H1 (cell line): ENCODE data around the gene HS6ST3. TPM values are rescaled to one million over a fixed set of nuclear protein-coding genes. Genes with fewer than 3 reads are reported as not detected.

Experiments used
- CTCF ChIA-PET: fragments of 300-600 bp; sonication (Branson Sonifier 250); formaldehyde crosslinking; loops from one replicate; lab custom pipeline; 2021; ENCODE audit not compliant: partially characterized antibody; lab: Charles Lee
- POLR2A ChIA-PET: fragments of 300-600 bp; sonication (Branson Sonifier 250); formaldehyde crosslinking; loops from one replicate; lab custom pipeline; 2021; ENCODE audit warnings: inconsistent platforms; ENCODE audit not compliant: partially characterized antibody; lab: Charles Lee
- DNase-seq, 2 experiments: peaks; one replicate each; pipeline versions ENCODE4 v3.0.0 to v3.0.0-alpha.2; 2010 to 2022; ENCODE audit warnings: low spot score in 2 of 2, low read depth in 1 of 2, mixed read lengths in 1 of 2
- FAIRE-seq: peaks from 2 replicates; lab custom pipeline; 2011; peaks lifted over from hg19 to GRCh38; lab: Jason Lieb, UNC
- H2AFZ ChIP-seq: 2 replicates; pipeline ENCODE4 v1.8.1; 2012; ENCODE audit warnings: low read length, inconsistent platforms
- H2AK5ac ChIP-seq: 2 replicates; pipeline ENCODE4 v1.6.1; 2013; ENCODE audit warnings: low read depth, low read length
- H2BK120ac ChIP-seq: replicated peaks from 2 replicates; pipeline ENCODE3; 2013; ENCODE audit warnings: low read depth, low read length, inconsistent platforms
- H2BK12ac ChIP-seq: 2 replicates; pipeline ENCODE4 v1.6.1; 2013; ENCODE audit warnings: low read depth, low read length
- H2BK15ac ChIP-seq: 2 replicates; pipeline ENCODE4 v1.6.1; 2013; ENCODE audit warnings: low read length
- H2BK20ac ChIP-seq: 2 replicates; pipeline ENCODE4 v1.6.1; 2013; ENCODE audit warnings: low read length
- H2BK5ac ChIP-seq: 2 replicates; pipeline ENCODE4 v1.6.1; 2013; ENCODE audit warnings: low read depth, low read length
- H3K14ac ChIP-seq: 2 replicates; pipeline ENCODE4 v1.6.1; 2013; ENCODE audit warnings: inconsistent platforms; ENCODE audit not compliant: insufficient read length
- H3K18ac ChIP-seq: 2 replicates; pipeline ENCODE4 v1.6.1; 2013; ENCODE audit warnings: low read length; ENCODE audit errors: extremely low read depth
- H3K23ac ChIP-seq: 2 replicates; pipeline ENCODE4 v1.6.1; 2013; ENCODE audit warnings: inconsistent platforms; ENCODE audit not compliant: insufficient read length
- H3K23me2 ChIP-seq: 2 replicates; pipeline ENCODE4 v1.6.1; 2013; ENCODE audit warnings: low read depth, low read length
- H3K27ac ChIP-seq: 2 replicates; pipeline ENCODE4 v1.6.1; 2011; ENCODE audit warnings: low read depth, low read length, inconsistent platforms
- H3K27me3 ChIP-seq, 4 experiments: replicated peaks in 1 of 4; 1 replicate in 1 of 4; 2 replicates in 3 of 4; pipeline versions ENCODE4 v1.6.1 to v1.8.1; 2011 to 2013; ENCODE audit warnings: low read length in 3 of 4, mild to moderate bottlenecking in 3 of 4, inconsistent platforms in 2 of 4, mixed read lengths in 2 of 4, moderate library complexity in 1 of 4; ENCODE audit not compliant: control insufficient read depth in 3 of 4, insufficient read depth in 3 of 4; ENCODE audit errors: extremely low read depth in 1 of 4
- H3K36me3 ChIP-seq, 4 experiments: 2 replicates each; pipeline versions ENCODE4 v1.6.1 to v1.8.1; 2011 to 2013; ENCODE audit warnings: mild to moderate bottlenecking in 4 of 4, low read length in 3 of 4, moderate library complexity in 2 of 4, control low read depth in 1 of 4, inconsistent platforms in 1 of 4; ENCODE audit not compliant: insufficient read depth in 4 of 4, control insufficient read depth in 2 of 4
- H3K4ac ChIP-seq: replicated peaks from 2 replicates; pipeline ENCODE3; 2013; ENCODE audit warnings: low read length, low read depth, mixed read lengths, inconsistent platforms; ENCODE audit not compliant: insufficient read length
- H3K4me1 ChIP-seq, 4 experiments: replicated peaks in 1 of 4; 1 replicate in 1 of 4; 2 replicates in 3 of 4; pipeline versions ENCODE4 v1.6.1 to v1.8.1; 2011 to 2013; ENCODE audit warnings: low read length in 3 of 4, inconsistent platforms in 2 of 4, mixed read lengths in 1 of 4; ENCODE audit not compliant: insufficient read depth in 4 of 4, control insufficient read depth in 3 of 4
- H3K4me2 ChIP-seq, 2 experiments: 2 replicates each; pipeline versions ENCODE4 v1.6.1 to v1.8.1; 2011 to 2013; ENCODE audit warnings: low read depth in 2 of 2, low read length in 2 of 2, control low read depth in 1 of 2, inconsistent platforms in 1 of 2, mild to moderate bottlenecking in 1 of 2; ENCODE audit not compliant: insufficient read depth in 1 of 2
- H3K4me3 ChIP-seq, 4 experiments: fragments of 200-600, 300-600 bp in 1 of 4; sonication (generic), shearing (Covaris generic), sonication (Bioruptor Twin) in 1 of 4; 2 replicates each; pipeline versions ENCODE4 v1.5.1 to v1.8.1; 2011 to 2016; ENCODE audit warnings: low read length in 4 of 4, low read depth in 3 of 4, control low read depth in 2 of 4, inconsistent platforms in 2 of 4, mild to moderate bottlenecking in 2 of 4, mixed read lengths in 1 of 4, moderate library complexity in 1 of 4; ENCODE audit not compliant: insufficient read depth in 2 of 4; ENCODE audit errors: extremely low read depth in 1 of 4
- H3K56ac ChIP-seq: replicated peaks from 2 replicates; pipeline ENCODE3; 2013; ENCODE audit warnings: low read depth, mild to moderate bottlenecking, mixed read lengths, low read length, inconsistent platforms; ENCODE audit not compliant: insufficient read length
- H3K79me1 ChIP-seq: 2 replicates; pipeline ENCODE4 v1.6.1; 2013; ENCODE audit warnings: low read depth, low read length, control low read depth
- H3K79me2 ChIP-seq, 2 experiments: 2 replicates each; pipeline versions ENCODE4 v1.6.1 to v1.8.1; 2012 to 2013; ENCODE audit warnings: low read length in 2 of 2, mild to moderate bottlenecking in 2 of 2, inconsistent platforms in 1 of 2; ENCODE audit not compliant: insufficient read depth in 2 of 2, control insufficient read depth in 1 of 2
- H3K9ac ChIP-seq, 4 experiments: replicated peaks in 1 of 4; 1 replicate in 1 of 4; 2 replicates in 3 of 4; pipeline versions ENCODE4 v1.6.1 to v1.8.1; 2011 to 2013; ENCODE audit warnings: low read depth in 3 of 4, low read length in 3 of 4, control low read depth in 2 of 4, mild to moderate bottlenecking in 2 of 4, moderate library complexity in 2 of 4, inconsistent platforms in 1 of 4; ENCODE audit errors: extremely low read depth in 1 of 4
- H3K9me3 ChIP-seq, 2 experiments: 2 replicates each; pipeline versions ENCODE4 v1.6.1 to v1.8.1; 2012 to 2013; ENCODE audit warnings: mild to moderate bottlenecking in 2 of 2, moderate library complexity in 2 of 2, control low read depth in 1 of 2, inconsistent platforms in 1 of 2, low read depth in 1 of 2, low read length in 1 of 2, mixed read lengths in 1 of 2; ENCODE audit not compliant: insufficient read depth in 2 of 2
- H4K20me1 ChIP-seq, 2 experiments: replicated peaks in 1 of 2; 2 replicates each; pipeline versions ENCODE3 to v1.8.1; 2011 to 2013; ENCODE audit warnings: inconsistent platforms in 2 of 2, low read length in 2 of 2, mild to moderate bottlenecking in 1 of 2; ENCODE audit not compliant: insufficient read depth in 2 of 2, control insufficient read depth in 1 of 2
- H4K5ac ChIP-seq: 2 replicates; pipeline ENCODE4 v1.6.1; 2013; ENCODE audit warnings: low read length, low read depth, mixed read lengths, inconsistent platforms; ENCODE audit not compliant: insufficient read length
- H4K8ac ChIP-seq: 2 replicates; pipeline ENCODE4 v1.8.0; 2013; ENCODE audit warnings: mild to moderate bottlenecking, moderate library complexity, low read length, inconsistent platforms; ENCODE audit not compliant: insufficient read depth; ENCODE audit errors: extremely low read depth
- H4K91ac ChIP-seq: replicated peaks from 2 replicates; pipeline ENCODE3; 2013; ENCODE audit warnings: low read length, mixed read lengths, inconsistent platforms; ENCODE audit not compliant: insufficient read length
- RFX5 ChIP-seq: IDR thresholded peaks from 2 replicates; pipeline ENCODE4 v1.6.1; 2011; ENCODE audit warnings: low read depth, low read length, improper control_type of control experiment, borderline replicate concordance
- WGBS, 2 experiments: shearing (Covaris generic) in 1 of 2; methylation state at CpG; one replicate each; pipeline versions ENCODE4 v1.1.6 to v1.1.7; 2013 to 2015; ENCODE audit warnings: low lambda C conversion rate in 2 of 2, mixed read lengths in 2 of 2, inconsistent platforms in 1 of 2, low coverage in 1 of 2, missing lambda C conversion rate in 1 of 2; ENCODE audit not compliant: insufficient replicate concordance in 2 of 2, insufficient coverage in 1 of 2, insufficient read length in 1 of 2; ENCODE audit errors: extremely low coverage in 1 of 2, missing lambda C conversion rate in 1 of 2; 5-methylcytosine and 5-hydroxymethylcytosine counted together
- polyA plus RNA-seq, 7 experiments: library from polyadenylated mRNA; depleted of rRNA in 3 of 7; stranded (reverse) in 5 of 7; unstranded in 2 of 7; fragments of >200 nt in 5 of 7; fragments of 200-250 nt in 2 of 7; gene quantifications; 1 replicate in 5 of 7; 2 replicates in 1 of 7; 4 replicates in 1 of 7; pipeline versions ENCODE4 v1.2.1 to v1.2.3, GENCODE V29; 2011 to 2013; ENCODE audit warnings: missing spikeins in 2 of 7, mixed read lengths in 2 of 7
- total RNA-seq: library from RNA; stranded (reverse); fragmentation: NEBNext Ultra II Directional; extraction: Animal tissue kit (Norgen Biotek cat#: 25700); gene quantifications from 2 replicates; pipeline ENCODE4 v1.2.1, GENCODE V29; 2021

Gene HS6ST3
- total and polyA plus RNA-seq, 2 of the 8 experiments (the other 6 are each of a cell fraction or from before 2014, with no cell fraction given) = 0.45 to 1.2 TPM

GRCh38 chr13:96751089-96751488 lies 661.2 kb downstream of the HS6ST3 start:
- Histone ChIP-seq H3K4me3 (no peak overlapping the region), H2BK120ac (no peak overlapping the region), H3K9ac (no peak overlapping the region), H3K14ac (no peak overlapping the region), H3K36me3 (no peaks in the 10 kb centered on the region; a peak in 1 of 8 replicates), H3K9me3 (no peaks in the 10 kb centered on the region; a peak in 1 of 4 replicates), H4K5ac (no peak overlapping the region), H2BK15ac (no peak overlapping the region), H3K4me1 (no peaks in the 10 kb centered on the region), H2AFZ (no peak overlapping the region), H4K8ac (no peak overlapping the region), H3K27ac (no peak overlapping the region), H3K4ac (no peak overlapping the region), H3K79me2 (no peaks in the 10 kb centered on the region), H3K79me1 (no peaks in the 10 kb centered on the region), H3K23ac (no peak overlapping the region), H3K23me2 (no peaks in the 10 kb centered on the region), H2BK5ac (no peak overlapping the region), H2BK20ac (no peak overlapping the region), H3K4me2 (no peak overlapping the region), H3K56ac (no peak overlapping the region), H3K18ac (no peak overlapping the region), H4K91ac (no peak overlapping the region), H4K20me1 (no peaks in the 10 kb centered on the region), H2AK5ac (no peak overlapping the region), H3K27me3 (no peaks in the 10 kb centered on the region), H2BK12ac (no peak overlapping the region)
- no peak for TF ChIP-seq RFX5
- FAIRE-seq (no peak), DNase-seq (no peak)
- POLR2A ChIA-PET = no interaction called here
- CTCF ChIA-PET = no interaction called here
- 100% methylated on average over 1 of the region's 1 CpG; no CpG with 5 or more reads in 1 of the 2 experiments for WGBS, 2 experiments
